HepG2 (cell line): ENCODE results near the gene TMC4. TPM values are rescaled to one million over a fixed set of nuclear protein-coding genes. Genes with fewer than 3 reads are reported as not detected.
A peak's percentile ranks its signal among the peaks of the same experiment; 100 is the strongest.

ENCODE experiments used
- ATAC-seq: fragments of 200-7000 bp; cut with Tn5 transposase; 3 replicates; pipeline ENCODE4 v1.9.1; 2020; ENCODE audit warnings: mild to moderate bottlenecking, moderate library complexity
- BruUV-seq: library from RNA; stranded (reverse); fragments of 400-500 nt; replicated peaks from 2 replicates; lab custom pipeline; 2021; lab: Mats Ljungman, UMichigan
- CTCF ChIA-PET: fragments of 300-600 bp; formaldehyde crosslinking; extraction: SDS; loops from one replicate; lab custom pipeline; 2021; ENCODE audit warnings: low total read pairs, inconsistent platforms, low intra/inter-chr PET ratio; lab: Yijun Ruan, JAX
- POLR2A ChIA-PET: fragments of 350-600 bp; sonication (Branson Sonifier 250); formaldehyde crosslinking; loops from one replicate; lab custom pipeline; 2020; ENCODE audit warnings: antibody characterized with exemption, inconsistent platforms; lab: Yijun Ruan, JAX
- DNase-seq: peaks from one replicate; pipeline ENCODE4 v3.0.0-alpha.2; 2015; ENCODE audit warnings: low spot score
- FAIRE-seq: peaks from 3 replicates; lab custom pipeline; 2011; peaks lifted over from hg19 to GRCh38; lab: Jason Lieb, UNC
- H2AFZ ChIP-seq: one replicate; pipeline ENCODE4 v1.6.1; 2011; ENCODE audit warnings: low read length, inconsistent platforms
- H3K27ac ChIP-seq: fragments of 300-600 bp; 3 replicates; pipeline ENCODE4 v1.8.0; 2011; ENCODE audit warnings: mixed run types, mild to moderate bottlenecking, mixed read lengths, low read length, inconsistent platforms; ENCODE audit not compliant: insufficient read depth; ENCODE audit errors: extremely low read length
- H3K27me3 ChIP-seq, 2 experiments: fragments of 200-600 bp in 1 of 2; 2 replicates in 1 of 2; 3 replicates in 1 of 2; pipeline versions ENCODE4 v1.6.0 to v1.8.0; 2011; ENCODE audit warnings: low read length in 2 of 2, mild to moderate bottlenecking in 2 of 2, moderate library complexity in 2 of 2, inconsistent platforms in 1 of 2; ENCODE audit not compliant: insufficient read depth in 2 of 2, control insufficient read depth in 1 of 2
- H3K36me3 ChIP-seq, 2 experiments: fragments of 200-600 bp in 1 of 2; replicated peaks in 1 of 2; 2 replicates in 1 of 2; 3 replicates in 1 of 2; pipeline versions ENCODE4 v1.5.1 to v1.8.0; 2011; ENCODE audit warnings: low read length in 2 of 2, inconsistent platforms in 1 of 2; ENCODE audit not compliant: insufficient read depth in 2 of 2, control insufficient read depth in 1 of 2
- H3K4me1 ChIP-seq: 2 replicates; pipeline ENCODE4 v1.5.1; 2012; ENCODE audit warnings: low read length, inconsistent platforms; ENCODE audit not compliant: insufficient read depth
- H3K4me2 ChIP-seq: 2 replicates; pipeline ENCODE4 v1.6.0; 2011; ENCODE audit warnings: low read depth, low read length, inconsistent platforms
- H3K4me3 ChIP-seq, 3 experiments: fragments of 200-600 bp in 1 of 3; sonication (generic), shearing (Covaris generic) in 1 of 3; replicated peaks in 1 of 3; 2 replicates each; pipeline ENCODE4 v1.5.1; 2011 to 2016; ENCODE audit warnings: low read length in 3 of 3, inconsistent platforms in 2 of 3, low read depth in 2 of 3, mild to moderate bottlenecking in 2 of 3, control low read depth in 1 of 3, mixed read lengths in 1 of 3; ENCODE audit not compliant: insufficient read depth in 1 of 3
- H3K79me2 ChIP-seq: one replicate; pipeline ENCODE4 v1.6.1; 2011; ENCODE audit warnings: low read length, inconsistent platforms; ENCODE audit not compliant: insufficient read depth
- H3K9ac ChIP-seq: 2 replicates; pipeline ENCODE4 v1.6.0; 2011; ENCODE audit warnings: mild to moderate bottlenecking, low read depth, low read length, inconsistent platforms; ENCODE audit not compliant: insufficient read depth
- H3K9me3 ChIP-seq: 2 replicates; pipeline ENCODE4 v1.5.1; 2012; ENCODE audit warnings: mild to moderate bottlenecking, low read length
- H4K20me1 ChIP-seq: 2 replicates; pipeline ENCODE4 v1.6.0; 2011; ENCODE audit warnings: inconsistent platforms, mild to moderate bottlenecking, low read length, moderate library complexity; ENCODE audit not compliant: insufficient read depth
- AGO2 ChIP-seq: fragments of 200-400 bp; formaldehyde crosslinking; optimal IDR thresholded peaks from 2 replicates; pipeline ENCODE3; 2017; ENCODE audit warnings: mild to moderate bottlenecking, low read depth, low read length, moderate library complexity
- FOSL1 ChIP-seq: sonication (generic); formaldehyde crosslinking; IDR thresholded peaks from 2 replicates; pipeline ENCODE4 v1.9.0; 2021; ENCODE audit warnings: missing genetic modification reagents, borderline replicate concordance
- HDAC6 ChIP-seq: fragments of 200-600 bp; sonication (generic); IDR thresholded peaks from 2 replicates; pipeline ENCODE4 v1.7.0; 2017; ENCODE audit warnings: mild to moderate bottlenecking, antibody characterized with exemption, low read length, low read depth
- NR1H2 ChIP-seq: sonication (generic); formaldehyde crosslinking; IDR thresholded peaks from 2 replicates; pipeline ENCODE4 v1.8.1; 2022; ENCODE audit warnings: low read depth, missing genetic modification reagents, borderline replicate concordance
- POLR2G ChIP-seq: fragments of 200-400 bp; formaldehyde crosslinking; IDR thresholded peaks from 2 replicates; pipeline ENCODE4 v1.6.1; 2018; ENCODE audit warnings: mild to moderate bottlenecking, low read depth, low read length, moderate library complexity
- RBFOX2 ChIP-seq: fragments of 200-400 bp; formaldehyde crosslinking; IDR thresholded peaks from 2 replicates; pipeline ENCODE4 v1.6.1; 2017; ENCODE audit warnings: low read depth, mild to moderate bottlenecking, low read length
- RBM22 ChIP-seq: fragments of 200-400 bp; formaldehyde crosslinking; optimal IDR thresholded peaks from 2 replicates; pipeline ENCODE3; 2017; ENCODE audit warnings: mild to moderate bottlenecking, low read length, moderate library complexity
- SNRNP70 ChIP-seq: fragments of 200-400 bp; formaldehyde crosslinking; IDR thresholded peaks from 2 replicates; pipeline ENCODE4 v1.6.1; 2017; ENCODE audit warnings: mild to moderate bottlenecking, low read depth, low read length, moderate library complexity
- SRSF9 ChIP-seq: fragments of 200-400 bp; formaldehyde crosslinking; IDR thresholded peaks from 2 replicates; pipeline ENCODE4 v1.6.1; 2018; ENCODE audit warnings: borderline replicate concordance, mild to moderate bottlenecking, low read depth, low read length; ENCODE audit not compliant: insufficient read depth, poor library complexity, severe bottlenecking
- ZEB1 ChIP-seq: IDR thresholded peaks from 2 replicates; pipeline ENCODE4 v1.6.1; 2012; ENCODE audit warnings: mild to moderate bottlenecking, low read depth, inconsistent platforms; ENCODE audit not compliant: insufficient replicate concordance
- ZNF335 ChIP-seq: sonication (generic); formaldehyde crosslinking; IDR thresholded peaks from 2 replicates; pipeline ENCODE4 v1.4.0; 2020; ENCODE audit warnings: missing genetic modification reagents
- WGBS: methylation state at CpG from one replicate; pipeline ENCODE4 v1.1.6; 2017; ENCODE audit warnings: low lambda C conversion rate; 5-methylcytosine and 5-hydroxymethylcytosine counted together
- in situ Hi-C: cut with HindIII; loops from 2 replicates; pipeline ENCODE4 v1.10.0; 2017; ENCODE audit warnings: low pct_unique_long_range_greater_than_20kb; ENCODE audit not compliant: extremely low pct_ligation_motif_present
- intact Hi-C: fragments of 100-400 bp; cut with micrococcal nuclease; formaldehyde crosslinking; loops from one replicate; pipeline ENCODE4 v1.10.0; 2022; ENCODE audit not compliant: unreplicated experiment
- polyA plus RNA-seq, 8 experiments: library from polyadenylated mRNA; depleted of rRNA in 3 of 8; stranded (reverse) in 7 of 8; unstranded in 1 of 8; fragments of >200 nt; fragmentation: Illumina TruSeq in 4 of 8; extraction: Trizol in 4 of 8; gene quantifications; 2 replicates each; pipeline versions ENCODE4 v1.2.1 to v1.2.3, GENCODE V29; 2011 to 2016; ENCODE audit warnings: low read depth in 4 of 8, missing spikeins in 1 of 8, mixed read lengths in 1 of 8; ENCODE audit not compliant: insufficient read depth in 1 of 8
- total RNA-seq, 5 experiments: library from RNA; depleted of rRNA; stranded (reverse); fragments of >200 nt; fragmentation: Illumina TruSeq; extraction: Trizol; gene quantifications; 2 replicates each; pipeline ENCODE4 v1.2.3, GENCODE V29; 2016; ENCODE audit warnings: low read depth in 1 of 5
- TF ChIP-seq, protein P1 (sequence below): sonication (generic); formaldehyde crosslinking; IDR thresholded peaks from 2 replicates; pipeline ENCODE4 v1.5.0; 2020; ENCODE audit warnings: missing genetic modification reagents, mild to moderate bottlenecking, borderline replicate concordance
- TF ChIP-seq, protein P2 (sequence below): sonication (generic); formaldehyde crosslinking; IDR thresholded peaks from 2 replicates; pipeline ENCODE4 v1.5.0; 2020; ENCODE audit warnings: mild to moderate bottlenecking, missing genetic modification reagents
- TF ChIP-seq, protein P3 (sequence below): sonication (generic); formaldehyde crosslinking; IDR thresholded peaks from 2 replicates; pipeline ENCODE4 v1.5.0; 2020; ENCODE audit warnings: mild to moderate bottlenecking, missing genetic modification reagents

Gene TMC4
- total and polyA plus RNA-seq, 2 of the 13 experiments (the other 11 are each of a cell fraction or from before 2014, with no cell fraction given) = 0.13 to 0.24 TPM

DNA sequence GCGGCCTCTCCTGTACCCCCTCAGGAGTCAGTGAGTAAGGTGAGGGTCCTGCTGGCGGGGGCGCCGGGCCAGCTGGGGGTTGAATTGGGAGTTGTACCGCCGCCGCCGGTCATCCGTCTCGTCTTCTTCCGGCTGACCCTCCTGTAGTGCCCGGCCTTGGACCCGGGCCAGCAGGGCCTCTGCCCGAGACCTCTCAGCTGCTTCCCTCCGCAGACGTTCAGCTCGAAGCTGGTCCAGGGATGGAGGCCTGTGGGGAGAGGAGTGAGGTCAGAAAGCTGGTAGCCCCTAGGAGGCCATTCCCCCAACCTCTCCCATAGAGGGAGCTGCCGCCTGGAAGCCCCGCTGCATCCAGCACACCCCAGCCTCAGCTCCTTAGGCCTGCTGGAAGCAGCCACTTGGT lies 17.3 kb downstream of the TMC4 start:
- no peak for FAIRE-seq
- WGBS = 99% methylated on average over 17 of the region's 19 CpGs
- in situ Hi-C loops = no loop called here
- POLR2A ChIA-PET = interaction anchor here (0.8 to 2.1 kb wide), 3 partner anchors 19 to 35 kb away, joined by 3 to 10 read pairs (median 3); partner anchors contain the start of genes CNOT3, MBOAT7 and TSEN34
- peaks cover 10% of the 10 kb centered on the region for H3K79me2 ChIP-seq
- H3K4me3 ChIP-seq = no peak overlapping the region
- H3K36me3 ChIP-seq = peaks cover 24 to 70% of the 10 kb centered on the region in 2 experiments
- ATAC-seq = no peak
- H2AFZ ChIP-seq = no peak overlapping the region
- CTCF ChIA-PET = no interaction called here
- H3K27ac ChIP-seq = no peak overlapping the region
- H3K9ac ChIP-seq = no peak overlapping the region
- H3K9me3 ChIP-seq = no peaks in the 10 kb centered on the region
- H3K4me2 ChIP-seq = no peak overlapping the region
- H3K4me1 ChIP-seq = peaks cover 13% of the 10 kb centered on the region
- intact Hi-C loops = no loop called here
- no peaks in the 10 kb centered on the region; a peak in 1 of 5 replicates for H3K27me3 ChIP-seq
- DNase-seq = no peak
- no TSS peak for BruUV-seq
- H4K20me1 ChIP-seq = no peaks in the 10 kb centered on the region
- TF ChIP-seq, protein P1, sequence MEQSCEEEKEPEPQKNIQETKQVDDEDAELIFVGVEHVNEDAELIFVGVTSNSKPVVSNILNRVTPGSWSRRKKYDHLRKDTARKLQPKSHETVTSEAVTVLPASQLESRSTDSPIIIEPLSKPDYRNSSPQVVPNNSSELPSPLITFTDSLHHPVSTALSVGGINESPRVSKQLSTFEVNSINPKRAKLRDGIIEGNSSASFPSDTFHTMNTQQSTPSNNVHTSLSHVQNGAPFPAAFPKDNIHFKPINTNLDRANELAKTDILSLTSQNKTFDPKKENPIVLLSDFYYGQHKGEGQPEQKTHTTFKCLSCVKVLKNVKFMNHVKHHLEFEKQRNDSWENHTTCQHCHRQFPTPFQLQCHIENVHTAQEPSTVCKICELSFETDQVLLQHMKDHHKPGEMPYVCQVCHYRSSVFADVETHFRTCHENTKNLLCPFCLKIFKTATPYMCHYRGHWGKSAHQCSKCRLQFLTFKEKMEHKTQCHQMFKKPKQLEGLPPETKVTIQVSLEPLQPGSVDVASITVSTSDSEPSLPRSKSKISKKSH (CRISPR knock-in tag) = no peak
- TF ChIP-seq SNRNP70 = no peak
- peak; percentile 42; the same call in 1 of the 2 replicates for TF ChIP-seq POLR2G
- TF ChIP-seq NR1H2 (CRISPR knock-in tag) = no peak
- peak; percentile 90 for TF ChIP-seq AGO2
- TF ChIP-seq, protein P2, sequence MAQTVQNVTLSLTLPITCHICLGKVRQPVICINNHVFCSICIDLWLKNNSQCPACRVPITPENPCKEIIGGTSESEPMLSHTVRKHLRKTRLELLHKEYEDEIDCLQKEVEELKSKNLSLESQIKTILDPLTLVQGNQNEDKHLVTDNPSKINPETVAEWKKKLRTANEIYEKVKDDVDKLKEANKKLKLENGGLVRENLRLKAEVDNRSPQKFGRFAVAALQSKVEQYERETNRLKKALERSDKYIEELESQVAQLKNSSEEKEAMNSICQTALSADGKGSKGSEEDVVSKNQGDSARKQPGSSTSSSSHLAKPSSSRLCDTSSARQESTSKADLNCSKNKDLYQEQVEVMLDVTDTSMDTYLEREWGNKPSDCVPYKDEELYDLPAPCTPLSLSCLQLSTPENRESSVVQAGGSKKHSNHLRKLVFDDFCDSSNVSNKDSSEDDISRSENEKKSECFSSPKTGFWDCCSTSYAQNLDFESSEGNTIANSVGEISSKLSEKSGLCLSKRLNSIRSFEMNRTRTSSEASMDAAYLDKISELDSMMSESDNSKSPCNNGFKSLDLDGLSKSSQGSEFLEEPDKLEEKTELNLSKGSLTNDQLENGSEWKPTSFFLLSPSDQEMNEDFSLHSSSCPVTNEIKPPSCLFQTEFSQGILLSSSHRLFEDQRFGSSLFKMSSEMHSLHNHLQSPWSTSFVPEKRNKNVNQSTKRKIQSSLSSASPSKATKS (CRISPR knock-in tag) = no peak
- no peak for TF ChIP-seq HDAC6
- TF ChIP-seq RBFOX2 = peak; percentile 73
- no peak for TF ChIP-seq SRSF9
- no peak for TF ChIP-seq ZEB1
- TF ChIP-seq, protein P3, sequence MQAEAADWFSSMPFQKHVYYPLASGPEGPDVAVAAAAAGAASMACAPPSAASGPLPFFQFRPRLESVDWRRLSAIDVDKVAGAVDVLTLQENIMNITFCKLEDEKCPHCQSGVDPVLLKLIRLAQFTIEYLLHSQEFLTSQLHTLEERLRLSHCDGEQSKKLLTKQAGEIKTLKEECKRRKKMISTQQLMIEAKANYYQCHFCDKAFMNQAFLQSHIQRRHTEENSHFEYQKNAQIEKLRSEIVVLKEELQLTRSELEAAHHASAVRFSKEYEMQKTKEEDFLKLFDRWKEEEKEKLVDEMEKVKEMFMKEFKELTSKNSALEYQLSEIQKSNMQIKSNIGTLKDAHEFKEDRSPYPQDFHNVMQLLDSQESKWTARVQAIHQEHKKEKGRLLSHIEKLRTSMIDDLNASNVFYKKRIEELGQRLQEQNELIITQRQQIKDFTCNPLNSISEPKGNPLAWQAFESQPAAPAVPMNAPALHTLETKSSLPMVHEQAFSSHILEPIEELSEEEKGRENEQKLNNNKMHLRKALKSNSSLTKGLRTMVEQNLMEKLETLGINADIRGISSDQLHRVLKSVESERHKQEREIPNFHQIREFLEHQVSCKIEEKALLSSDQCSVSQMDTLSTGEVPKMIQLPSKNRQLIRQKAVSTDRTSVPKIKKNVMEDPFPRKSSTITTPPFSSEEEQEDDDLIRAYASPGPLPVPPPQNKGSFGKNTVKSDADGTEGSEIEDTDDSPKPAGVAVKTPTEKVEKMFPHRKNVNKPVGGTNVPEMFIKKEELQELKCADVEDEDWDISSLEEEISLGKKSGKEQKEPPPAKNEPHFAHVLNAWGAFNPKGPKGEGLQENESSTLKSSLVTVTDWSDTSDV (CRISPR knock-in tag) = no peak
- TF ChIP-seq ZNF335 = no peak
- TF ChIP-seq RBM22 = peak; percentile 88
- no peak for TF ChIP-seq FOSL1 (CRISPR knock-in tag)
